HG02623 (cell line): ENCODE measurements around the gene LOXL3.

ENCODE experiments used
- ATAC-seq: cut with Tn5 transposase; IDR thresholded peaks from one replicate; pipeline ENCODE4 v1.9.1; 2021; ENCODE audit warnings: moderate library complexity; ENCODE audit not compliant: unreplicated experiment

Gene LOXL3

DNA sequence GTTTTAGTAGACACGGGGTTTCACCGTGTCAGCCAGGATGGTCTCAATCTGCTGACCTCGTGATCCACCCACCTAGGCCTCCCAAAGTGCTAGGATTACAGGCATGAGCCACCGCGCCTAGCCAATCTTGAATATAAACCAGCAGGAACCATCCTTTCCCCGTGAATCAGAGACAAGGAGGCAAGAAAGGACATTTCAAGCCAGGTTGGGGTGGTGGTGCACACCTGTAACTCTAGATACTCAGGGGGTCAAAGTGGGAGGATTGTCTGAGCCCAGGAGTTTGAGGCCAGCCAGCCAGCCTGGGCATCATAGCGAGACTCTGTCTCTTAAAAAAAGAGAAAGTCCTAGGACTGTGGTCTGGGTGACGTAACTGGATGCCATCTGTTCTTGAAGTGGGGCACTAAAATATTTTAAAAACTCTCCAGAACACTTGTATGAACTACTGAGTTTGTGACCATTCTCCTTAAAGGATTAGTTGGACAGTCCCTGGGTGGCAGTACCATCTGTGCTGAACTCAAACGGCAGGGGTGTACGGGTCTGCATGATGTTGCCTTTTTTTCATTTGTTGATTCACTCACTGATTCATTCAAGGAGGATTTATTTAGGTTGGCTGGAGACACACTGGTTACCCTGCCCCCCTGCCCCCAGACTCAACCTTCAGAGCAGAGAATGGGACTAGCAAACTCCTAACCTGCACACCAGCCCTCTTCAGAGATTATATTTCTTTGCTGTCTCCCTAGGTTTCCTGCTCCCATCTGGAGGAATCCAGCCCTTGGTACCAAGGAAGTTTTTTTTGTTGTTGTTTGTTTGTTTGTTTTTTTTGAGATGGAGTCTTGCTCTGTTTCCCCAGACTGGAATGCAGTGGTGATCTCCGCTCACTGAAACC, 42.4 kb downstream of the LOXL3 start:
- no peak for ATAC-seq

DNA sequence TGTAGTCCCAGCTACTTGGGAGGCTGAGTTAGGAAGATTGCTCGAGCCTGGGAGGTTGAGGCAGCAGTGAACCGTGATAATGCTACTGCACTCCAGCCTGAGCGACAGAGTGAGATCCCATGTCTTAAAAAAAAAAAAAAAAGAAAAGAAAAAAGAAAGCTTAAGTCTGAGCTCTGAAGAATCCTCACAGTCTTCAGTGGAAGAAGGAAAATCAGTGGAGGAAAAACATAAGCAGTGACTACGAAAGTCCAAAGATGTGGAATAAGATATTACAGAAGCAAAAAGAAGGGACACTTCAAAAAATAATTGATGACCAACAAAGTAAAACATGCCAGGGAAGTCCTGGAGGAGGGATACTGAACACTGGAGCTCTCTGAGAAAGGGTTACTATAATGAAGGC, 43.5 kb downstream of the LOXL3 start:
- ATAC-seq, result no peak

DNA sequence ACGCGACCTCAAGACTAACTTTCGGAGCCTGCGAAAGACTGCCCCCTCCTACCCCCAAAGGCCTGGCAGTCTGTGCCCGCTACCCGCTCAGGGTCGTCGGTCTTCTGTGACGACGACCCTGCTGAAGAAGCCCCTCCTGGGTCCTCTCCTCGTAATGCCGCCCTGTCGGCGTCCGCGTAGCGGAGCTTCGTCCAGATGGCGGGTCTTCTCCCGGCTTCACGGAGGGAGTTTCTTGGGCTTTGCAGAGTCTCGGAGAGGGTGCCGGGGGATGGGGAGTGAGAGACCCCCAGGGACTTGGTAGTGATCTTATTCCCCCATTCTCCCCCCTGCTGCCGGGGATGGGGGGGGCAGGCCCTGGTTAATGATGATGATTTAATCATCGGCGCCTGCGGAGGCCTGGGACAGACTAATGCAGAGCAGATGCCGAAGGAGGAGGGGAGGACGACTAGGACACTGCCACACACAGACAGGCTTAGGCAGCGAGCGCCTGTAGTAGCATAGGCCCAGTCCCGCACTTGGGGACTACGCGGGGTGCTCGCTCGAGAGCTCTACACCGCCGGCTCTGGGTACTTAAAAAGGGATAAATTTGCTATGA, 45.7 kb downstream of the LOXL3 start:
- ATAC-seq, result no peak

DNA sequence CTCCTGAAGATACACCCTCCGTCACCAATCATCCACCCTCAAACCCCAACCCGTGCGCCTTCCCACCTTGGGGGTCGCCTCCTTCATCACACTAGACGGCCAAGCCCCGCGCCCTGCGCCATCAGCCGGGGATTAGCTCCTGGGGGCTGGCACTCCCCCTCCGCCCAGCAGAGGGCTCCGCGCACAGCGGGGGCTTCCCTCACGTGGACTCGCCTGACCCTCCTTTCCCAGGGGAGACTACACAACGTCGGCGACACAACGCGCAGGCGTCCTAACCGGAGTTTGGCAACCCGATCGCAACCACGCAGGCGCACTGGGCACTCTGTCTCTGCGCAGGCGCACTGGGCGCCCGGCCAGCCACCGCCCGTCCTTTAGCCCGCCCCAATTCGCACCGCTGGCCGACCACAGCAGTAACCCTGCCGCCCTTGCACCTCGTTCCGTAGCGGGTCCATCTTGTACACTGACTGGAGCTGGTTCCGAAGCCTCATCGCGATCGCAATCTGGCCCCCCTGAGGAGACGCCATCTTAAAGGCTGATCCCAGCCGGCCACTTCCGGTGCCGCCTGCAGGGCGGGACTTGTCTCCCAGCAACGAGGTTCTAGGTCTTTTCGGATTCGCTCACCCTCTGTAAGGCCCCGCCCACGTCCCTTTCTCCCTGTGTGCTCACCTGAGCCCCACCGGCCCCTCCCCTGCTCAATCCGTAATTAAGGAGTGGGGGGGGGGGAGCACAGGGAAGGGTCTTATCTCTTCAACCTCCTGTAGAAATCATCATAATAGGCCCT, 46.4 kb downstream of the LOXL3 start, which contains the start of gene PCGF1:
Gene PCGF1, minus strand, starts transcription at position 551 of the 781 bp plus-strand sequence. Its CDS starts 27 bp downstream, at position 524.
- peak; percentile 83 for ATAC-seq

DNA sequence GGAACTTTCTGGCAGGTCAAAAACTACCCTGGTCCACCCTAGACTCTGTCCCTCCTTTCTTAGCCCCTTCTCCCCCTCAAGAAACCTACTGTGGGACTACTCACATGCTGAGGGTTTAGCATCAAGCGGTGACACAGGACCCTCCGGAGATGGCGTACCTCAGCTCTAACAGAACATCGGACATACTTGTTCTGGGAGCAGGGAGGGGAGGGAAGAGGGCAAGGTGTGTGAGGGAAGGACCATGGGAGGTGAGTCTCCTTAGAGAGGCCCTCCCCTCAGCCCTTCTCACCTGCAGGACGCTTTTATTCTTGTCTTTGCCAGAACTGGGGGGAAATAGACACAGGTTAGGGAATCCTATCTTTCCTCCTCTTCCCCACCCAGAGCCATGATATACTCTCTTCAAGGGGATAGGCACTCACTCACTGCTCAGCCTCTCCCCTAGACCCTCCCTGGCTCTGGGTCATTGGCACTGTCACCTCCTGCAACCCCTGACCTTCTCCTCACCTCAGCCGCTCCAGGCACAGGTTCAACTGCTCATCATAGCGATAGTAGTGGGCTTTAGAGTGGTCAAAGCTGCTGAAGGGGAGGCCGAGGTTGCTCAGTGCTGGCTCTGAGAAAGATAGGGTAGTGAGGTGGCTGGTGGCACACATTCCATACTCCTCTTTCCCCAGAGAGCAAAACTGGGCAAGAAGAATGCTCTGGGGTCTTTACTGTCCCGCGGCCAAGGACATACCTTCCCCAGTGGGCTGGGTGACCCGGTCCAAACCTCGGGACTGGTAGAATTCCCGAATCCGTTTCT, 48.1 kb downstream of the LOXL3 start:
- no peak for ATAC-seq

DNA sequence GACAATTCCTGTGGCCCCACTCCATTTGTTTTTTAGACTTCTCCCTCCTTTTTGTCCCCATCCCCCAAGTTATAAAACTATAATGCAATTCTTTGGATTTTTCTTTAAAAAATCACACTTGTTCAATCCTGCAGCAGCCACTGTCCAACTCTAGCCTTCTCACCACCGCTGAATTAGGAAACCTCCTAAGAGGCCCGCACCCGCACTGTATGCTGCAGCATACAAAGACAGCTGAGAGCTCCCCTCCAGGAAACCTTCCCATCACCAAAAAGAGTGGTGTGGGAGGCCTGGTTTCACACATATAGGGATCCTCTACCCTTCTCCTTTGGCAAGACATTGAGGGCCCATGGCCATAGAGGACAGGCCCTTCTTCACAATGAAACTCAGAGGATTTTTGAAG, 49.2 kb downstream of the LOXL3 start:
- no peak for ATAC-seq

DNA sequence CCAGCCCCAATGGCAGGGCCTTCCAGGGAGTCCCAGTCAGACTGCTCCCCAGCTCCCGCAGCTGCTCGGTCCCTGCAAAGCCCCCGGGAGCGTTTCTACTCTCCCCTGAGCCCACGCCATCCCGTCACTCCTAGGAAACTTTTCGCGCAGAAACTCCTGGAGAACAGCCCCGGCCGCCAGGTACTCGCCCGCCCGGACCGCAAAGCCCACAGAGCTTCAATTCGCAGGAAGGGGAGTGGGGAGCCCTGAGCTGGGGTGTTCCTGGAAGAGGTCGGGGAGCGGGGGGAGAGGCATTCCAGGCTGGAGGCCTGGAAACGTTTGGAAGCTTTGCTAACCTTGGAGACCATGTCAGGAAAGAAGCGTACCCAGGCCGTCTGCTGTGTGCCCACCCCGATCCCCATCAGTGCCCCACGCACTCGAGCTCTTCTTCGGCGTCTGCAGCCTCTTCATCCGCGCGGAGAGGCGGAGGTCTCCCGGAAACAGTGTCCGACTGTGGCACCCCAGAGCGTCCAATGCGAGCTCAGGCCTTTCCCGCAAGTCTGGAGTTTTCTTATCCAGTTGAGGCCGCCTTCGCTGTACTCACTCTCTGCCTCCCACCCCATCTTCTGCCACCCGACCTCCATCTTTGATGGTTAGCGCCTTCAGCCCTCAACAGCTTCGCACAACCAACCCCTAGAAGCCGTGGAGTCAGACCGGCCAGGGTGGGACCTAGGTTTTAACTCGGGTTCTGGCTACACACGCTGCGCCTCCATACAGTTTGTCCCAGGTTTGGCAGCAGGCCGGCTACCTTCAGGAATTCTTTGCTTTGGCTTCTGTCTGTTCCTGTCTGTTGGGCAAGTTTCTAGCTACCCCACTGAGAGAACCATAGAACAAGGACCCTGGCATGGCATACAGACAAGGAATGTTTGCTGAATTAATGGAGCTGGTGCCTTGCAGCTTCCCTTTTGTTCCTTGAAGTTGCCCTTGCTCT, 50.0 kb downstream of the LOXL3 start:
- ATAC-seq, result no peak

DNA sequence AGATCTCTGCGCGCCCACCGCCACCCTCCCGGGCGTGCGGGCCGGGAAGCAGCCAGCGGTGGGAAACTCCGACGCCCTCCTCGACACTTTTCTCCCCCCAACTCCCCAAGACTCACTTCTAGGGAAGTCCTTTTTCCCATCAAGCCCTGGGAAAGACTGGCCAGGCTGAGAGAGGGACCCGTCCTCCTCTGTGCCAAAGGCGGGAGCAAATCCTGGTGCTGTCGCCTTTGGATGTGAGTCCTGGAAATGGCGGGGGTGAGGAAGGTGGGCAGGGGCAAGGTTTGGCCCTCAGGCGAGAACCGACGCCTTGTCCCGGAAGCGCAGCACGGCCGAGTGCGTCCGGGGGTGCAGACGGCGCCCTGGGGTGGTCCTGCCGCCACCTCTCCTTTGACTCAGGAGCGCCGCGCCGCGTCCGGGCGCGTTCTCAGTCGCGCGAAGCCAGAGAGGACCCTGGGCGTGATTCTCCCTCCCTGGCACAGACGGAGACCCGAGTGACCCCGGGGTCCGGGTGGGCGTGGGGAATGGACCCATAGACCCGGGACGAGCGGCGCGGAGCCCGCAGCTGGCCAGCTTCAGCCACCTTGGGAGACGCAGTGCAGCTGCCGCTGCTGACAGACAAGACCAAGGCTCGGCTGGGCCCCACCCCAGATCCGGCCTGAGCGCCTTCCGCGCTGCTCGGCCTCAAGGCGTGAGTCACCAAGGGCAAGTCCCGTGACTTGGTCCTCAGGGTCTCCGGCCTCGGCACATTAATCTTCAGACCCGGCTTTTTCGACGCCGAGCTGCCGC, 50.8 kb downstream of the LOXL3 start:
- peak; percentile 29 for ATAC-seq

DNA sequence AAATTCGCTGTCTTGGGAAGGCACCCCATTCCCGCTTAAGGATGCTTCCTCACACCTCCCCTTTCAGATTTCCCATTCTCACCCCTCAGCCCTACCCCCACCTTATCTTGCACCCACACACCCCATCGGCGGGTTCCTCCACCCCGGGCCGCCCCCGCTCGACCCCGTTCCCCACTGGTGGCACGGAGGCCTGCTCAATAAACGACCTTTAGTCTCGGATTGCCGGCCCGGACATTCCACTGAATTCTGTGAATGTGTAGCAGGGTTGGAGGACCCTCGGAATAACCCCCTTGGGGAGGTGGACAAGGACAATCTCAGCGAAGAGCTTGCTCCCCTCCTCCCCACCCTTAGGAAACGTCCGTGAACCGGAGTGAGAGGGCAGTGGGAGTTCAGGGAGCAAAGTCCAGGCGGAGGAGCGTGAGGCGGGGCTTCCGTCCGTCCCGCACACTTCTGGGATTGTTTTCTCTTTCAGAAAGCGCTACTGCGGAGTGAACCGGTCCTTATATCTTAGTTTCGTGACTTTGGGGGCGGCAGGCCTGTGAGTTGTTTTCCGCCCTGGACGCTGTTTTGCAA, 51.5 kb downstream of the LOXL3 start:
- no peak for ATAC-seq

DNA sequence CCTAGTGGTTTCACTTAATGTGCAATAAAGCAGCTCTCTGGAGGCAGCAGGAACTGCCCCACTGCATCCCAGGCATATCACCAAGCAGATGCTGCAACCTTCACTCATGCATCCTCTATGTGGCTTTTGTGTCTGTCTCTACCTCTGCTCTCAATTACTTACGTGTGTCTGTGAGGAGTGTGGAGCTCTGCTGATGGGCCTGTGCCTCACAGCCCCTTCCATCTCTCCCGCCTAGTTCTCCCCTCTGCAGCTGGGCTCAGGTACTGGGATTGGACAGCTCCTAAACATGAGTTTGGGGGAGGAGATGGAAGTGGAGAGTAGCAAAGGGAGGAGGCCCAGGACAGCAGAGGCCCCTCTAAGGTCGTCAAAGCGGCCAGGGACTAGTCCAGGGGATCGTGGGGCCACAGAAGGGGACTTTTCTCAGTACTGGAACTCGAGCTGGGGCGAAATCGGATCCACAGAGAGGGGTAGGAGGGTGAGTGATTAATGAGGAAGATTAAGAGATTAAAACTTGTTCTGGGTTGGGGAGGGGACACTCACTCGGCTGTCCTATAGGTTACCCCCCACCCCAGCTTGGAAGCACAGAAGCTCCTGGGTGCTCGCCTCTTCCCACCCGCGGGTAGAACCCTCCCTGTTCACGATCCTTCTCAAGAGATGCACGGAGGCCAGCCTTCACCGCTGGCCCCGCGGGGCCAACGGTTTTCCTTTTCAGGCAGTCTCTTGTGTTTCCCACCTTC, 52.2 kb downstream of the LOXL3 start:
- no peak for ATAC-seq

DNA sequence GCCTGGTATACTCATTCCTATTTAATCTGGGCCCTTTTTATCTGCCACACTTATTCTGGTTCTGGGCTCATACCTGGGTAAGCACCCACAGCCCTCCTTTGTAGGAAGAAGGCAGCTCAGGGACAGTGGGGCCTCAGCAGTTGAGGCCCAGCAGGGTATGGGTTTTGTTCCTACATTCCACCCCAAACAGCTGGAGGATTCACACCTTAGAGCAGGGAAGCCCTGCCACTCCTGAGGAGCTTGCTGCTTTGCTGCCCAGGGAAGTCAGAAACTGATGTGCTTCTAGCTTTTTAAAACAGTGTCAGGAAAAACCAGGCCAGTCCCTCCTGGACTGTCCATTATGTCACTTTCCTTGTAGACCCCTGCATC, 53.2 kb downstream of the LOXL3 start:
- no peak for ATAC-seq

DNA sequence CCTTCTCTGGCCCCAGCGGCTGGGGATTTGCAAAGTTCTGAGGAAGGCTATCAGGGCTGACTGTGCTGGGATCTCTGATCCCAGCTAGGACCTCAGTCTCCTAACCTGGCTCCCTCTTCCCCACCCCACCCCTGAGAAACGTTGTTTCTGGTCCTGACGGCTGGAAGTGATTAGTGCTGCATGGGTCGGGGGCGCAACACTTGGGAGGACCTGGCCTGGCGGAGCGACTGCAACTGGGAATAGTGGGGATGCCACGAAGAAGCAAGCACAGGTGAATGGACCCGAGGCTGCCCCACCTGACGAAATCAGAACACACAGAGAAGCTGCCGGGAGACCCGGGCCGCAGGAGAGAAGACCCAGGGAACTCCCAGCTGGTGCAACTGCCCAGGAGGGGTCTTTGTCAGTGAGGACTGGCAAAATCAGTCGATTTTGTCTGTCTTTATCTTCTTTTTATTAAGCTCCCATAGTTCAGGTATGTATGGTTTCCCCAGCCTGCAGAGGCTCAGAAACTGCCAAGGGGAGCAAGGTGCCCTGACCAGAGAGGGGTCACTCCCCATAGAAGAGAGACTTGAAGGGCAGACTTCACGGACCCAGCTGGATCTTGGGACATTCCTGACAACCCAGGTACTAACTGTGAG, 53.7 kb downstream of the LOXL3 start:
- no peak for ATAC-seq

DNA sequence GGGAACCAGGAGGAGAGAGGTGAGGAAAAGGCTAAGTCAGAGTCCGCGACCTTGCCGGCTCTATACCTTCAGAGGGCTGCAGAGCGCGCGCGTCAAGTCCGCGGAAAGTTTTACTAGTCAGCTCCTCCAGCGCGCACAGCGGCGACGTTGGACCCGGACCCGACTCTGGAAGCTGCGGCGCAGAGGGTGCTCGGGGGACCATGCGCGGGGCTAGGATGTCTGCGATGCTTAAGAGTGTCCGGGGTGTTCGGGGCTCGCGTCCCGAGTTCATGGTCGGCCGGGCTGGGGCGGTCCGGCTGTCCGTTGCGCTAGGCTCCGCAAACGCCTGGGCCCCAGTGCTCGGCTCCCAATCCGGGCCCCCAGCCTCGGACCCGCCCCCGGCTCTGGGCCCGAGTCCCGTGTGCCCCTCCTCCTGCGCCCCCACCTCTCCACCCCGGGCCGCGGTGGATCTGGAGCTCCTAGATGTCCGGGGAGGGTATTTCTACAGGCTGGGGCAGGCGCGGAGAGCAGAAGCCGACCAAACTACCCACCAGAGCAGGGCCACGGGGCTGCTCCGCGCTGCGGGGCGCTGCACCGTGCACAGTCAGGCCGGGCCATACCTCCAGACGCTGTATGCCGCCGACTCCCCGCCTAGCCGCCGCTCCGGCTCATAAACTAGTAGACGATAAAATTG, 54.3 kb downstream of the LOXL3 start, which contains the start of gene LBX2:
Gene LBX2, minus strand, starts transcription at position 337 of the 673 bp plus-strand sequence. Its CDS starts 66 bp downstream, at position 271.
- no peak for ATAC-seq

DNA sequence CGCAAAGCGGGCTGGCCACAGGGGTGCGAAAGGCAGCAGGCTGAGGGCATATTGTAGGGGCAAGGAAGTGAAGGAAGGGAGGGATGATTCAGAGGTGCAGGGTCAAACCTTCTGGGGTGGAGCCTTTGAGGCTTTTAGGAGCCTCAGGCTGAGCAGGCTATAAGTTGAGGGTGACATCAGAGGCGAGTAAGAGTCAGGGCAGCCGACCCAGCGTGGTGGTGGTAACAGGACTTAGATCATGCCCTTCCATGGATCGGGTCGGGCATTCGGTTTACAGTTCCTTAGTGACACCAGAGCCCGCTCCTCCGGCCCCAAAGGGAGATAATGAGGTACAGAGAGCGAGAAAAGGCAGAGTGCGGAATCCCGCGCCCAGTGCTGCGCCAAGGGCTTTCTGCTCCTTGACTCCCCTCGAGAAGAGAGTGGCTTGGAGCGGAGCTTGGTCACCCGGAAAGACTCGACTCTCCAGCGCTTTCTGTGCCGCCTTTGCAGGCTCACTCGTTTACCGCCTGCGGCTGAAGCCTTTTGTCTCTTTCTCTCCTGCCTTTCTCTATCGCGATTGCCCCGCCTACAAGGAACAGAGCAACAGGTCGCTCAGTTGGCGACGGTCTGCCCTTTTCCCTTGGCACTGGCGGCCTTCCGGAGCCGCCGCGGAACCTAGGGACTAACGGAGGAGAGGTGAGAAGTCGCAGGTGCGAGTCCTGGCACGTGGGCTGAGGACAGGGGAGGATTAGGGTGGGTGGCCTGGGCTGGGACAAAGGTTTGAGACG, 55.1 kb downstream of the LOXL3 start:
- no peak for ATAC-seq

DNA sequence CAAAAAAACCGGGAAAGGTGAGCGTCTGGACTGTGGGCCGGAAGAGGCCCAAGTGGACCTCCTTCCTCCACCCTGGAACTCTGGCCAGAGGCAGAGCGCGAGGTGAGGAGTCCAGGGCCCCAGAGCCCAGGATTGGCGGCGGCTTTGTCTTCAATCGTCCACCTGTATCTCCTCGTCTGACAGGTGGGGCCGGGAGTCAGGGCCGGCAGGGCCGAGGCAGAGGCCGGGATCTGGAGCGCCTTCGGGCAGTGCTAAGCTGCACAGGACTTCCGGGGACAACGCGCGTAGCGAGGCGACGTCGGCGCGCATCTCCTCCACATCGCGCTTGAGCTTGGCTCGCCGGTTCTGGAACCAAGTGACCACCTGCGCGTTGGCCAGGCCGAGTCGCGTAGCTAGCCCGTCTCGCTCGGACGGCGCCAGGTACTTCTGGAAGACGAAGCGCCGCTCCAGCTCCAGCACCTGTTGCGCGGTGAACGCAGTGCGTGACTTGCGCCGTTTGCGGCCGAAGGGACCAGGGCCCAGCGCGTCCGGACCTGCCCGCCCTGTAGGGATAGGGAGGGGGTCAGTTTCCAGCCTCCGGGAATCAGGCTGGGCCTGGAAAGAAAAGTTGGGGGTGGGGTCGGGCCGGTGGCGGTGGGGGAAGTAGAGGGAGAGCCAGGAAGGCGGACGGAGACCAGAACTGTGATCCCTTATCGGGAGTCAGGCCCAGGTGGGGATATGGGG, 55.8 kb downstream of the LOXL3 start:
- ATAC-seq, result no peak
